Measurements from ENCODE around the gene ESPL1.

ESPL1 gene

GRCh38 chr12:53289891-53290290 lies 21.8 kb downstream of the ESPL1 start:
- no peak for TF ChIP-seq FOXP2 (optimal IDR thresholded peaks at IDR 0.05; ENCODE audit: borderline replicate concordance, extremely low read depth, extremely low read length, insufficient read depth)
- no peak for TF ChIP-seq REST (IDR thresholded peaks at IDR 0.05; ENCODE audit: insufficient read depth in 1 of 2, low read depth in 2 of 2, low read length in 2 of 2)
- TF ChIP-seq POLR2AphosphoS5 (IDR thresholded peaks at IDR 0.05; ENCODE audit: low read depth, low read length): no peak

GRCh38 chr12:53290661-53291060 lies 22.6 kb downstream of the ESPL1 start:
- TF ChIP-seq REST (IDR thresholded peaks at IDR 0.05; ENCODE audit: insufficient read depth in 1 of 2, low read depth in 2 of 2, low read length in 2 of 2) (no peak), TAF1 (IDR thresholded peaks at IDR 0.05; ENCODE audit: borderline replicate concordance, insufficient read depth, low read length) (no peak), FOXP2 (optimal IDR thresholded peaks at IDR 0.05; ENCODE audit: borderline replicate concordance, extremely low read depth, extremely low read length, insufficient read depth) (no peak), POLR2AphosphoS5 (IDR thresholded peaks at IDR 0.05; ENCODE audit: low read depth, low read length) (no peak)

GRCh38 chr12:53292426-53292825 lies 24.3 kb downstream of the ESPL1 start:
- TF ChIP-seq SIN3A (IDR thresholded peaks at IDR 0.05; ENCODE audit: borderline replicate concordance, insufficient read depth, low read length) (no peak), POLR2AphosphoS5 (IDR thresholded peaks at IDR 0.05; ENCODE audit: low read depth, low read length) (no peak), FOXP2 (optimal IDR thresholded peaks at IDR 0.05; ENCODE audit: borderline replicate concordance, extremely low read depth, extremely low read length, insufficient read depth) (no peak), REST (IDR thresholded peaks at IDR 0.05; ENCODE audit: insufficient read depth in 1 of 2, low read depth in 2 of 2, low read length in 2 of 2) (no peak), TAF1 (IDR thresholded peaks at IDR 0.05; ENCODE audit: borderline replicate concordance, insufficient read depth, low read length) (no peak)

GRCh38 chr12:53295070-53295890 lies 27.2 kb downstream of the ESPL1 start, which contains the start of gene PFDN5:
Gene PFDN5 (plus strand): TSS chr12:53295542. CDS start chr12:53295568, 26 bp downstream.
- TF ChIP-seq REST (IDR thresholded peaks at IDR 0.05; ENCODE audit: insufficient read depth in 1 of 2, low read depth in 2 of 2, low read length in 2 of 2) (peak; percentile 14 to 56; a peak in 1 of 4 replicates), TAF1 (IDR thresholded peaks at IDR 0.05; ENCODE audit: borderline replicate concordance, insufficient read depth, low read length) (peak; percentile 96), POLR2AphosphoS5 (IDR thresholded peaks at IDR 0.05; ENCODE audit: low read depth, low read length) (peak; percentile 87), FOXP2 (optimal IDR thresholded peaks at IDR 0.05; ENCODE audit: borderline replicate concordance, extremely low read depth, extremely low read length, insufficient read depth) (peak; percentile 54), SIN3A (IDR thresholded peaks at IDR 0.05; ENCODE audit: borderline replicate concordance, insufficient read depth, low read length) (peak; percentile 61; the same call in 1 of the 2 replicates)
